Measurements from ENCODE around the gene UNC119.

DNA sequence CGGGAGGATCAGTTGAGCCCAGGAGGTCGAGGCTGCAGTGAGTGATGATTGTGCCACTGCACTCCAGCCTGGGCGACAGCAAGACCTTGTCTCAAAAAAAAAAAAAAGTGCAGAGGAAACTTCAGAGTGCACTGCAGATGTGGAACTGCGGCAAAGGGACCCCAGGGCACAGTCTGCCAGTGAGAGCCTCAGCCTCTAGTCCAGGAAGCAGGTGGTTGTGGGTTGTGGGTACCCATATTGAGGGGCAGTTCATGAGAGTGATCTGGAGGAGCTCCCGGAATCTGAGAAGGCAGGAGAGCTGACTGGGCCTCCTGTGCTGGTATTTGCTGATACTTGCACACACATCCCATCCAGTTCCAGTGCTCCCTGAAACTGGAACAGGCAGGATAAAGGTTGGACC, 33.2 kb downstream of the UNC119 start:
- no peak for TF ChIP-seq MYC (IDR thresholded peaks at IDR 0.05; ENCODE audit: borderline replicate concordance, low read length)
- no peak for TF ChIP-seq CTCF (IDR thresholded peaks at IDR 0.05)
- no peak for TF ChIP-seq POLR2A (IDR thresholded peaks at IDR 0.05; ENCODE audit: low read length)
- TF ChIP-seq, protein P1, sequence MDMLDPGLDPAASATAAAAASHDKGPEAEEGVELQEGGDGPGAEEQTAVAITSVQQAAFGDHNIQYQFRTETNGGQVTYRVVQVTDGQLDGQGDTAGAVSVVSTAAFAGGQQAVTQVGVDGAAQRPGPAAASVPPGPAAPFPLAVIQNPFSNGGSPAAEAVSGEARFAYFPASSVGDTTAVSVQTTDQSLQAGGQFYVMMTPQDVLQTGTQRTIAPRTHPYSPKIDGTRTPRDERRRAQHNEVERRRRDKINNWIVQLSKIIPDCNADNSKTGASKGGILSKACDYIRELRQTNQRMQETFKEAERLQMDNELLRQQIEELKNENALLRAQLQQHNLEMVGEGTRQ (IDR thresholded peaks at IDR 0.05): no peak
- TF ChIP-seq ZFP36 (IDR thresholded peaks at IDR 0.05; ENCODE audit: borderline replicate concordance, partially characterized antibody): no peak
- no peak for TF ChIP-seq BHLHE40 (IDR thresholded peaks at IDR 0.05; ENCODE audit: low read depth, low read length)
- no peak for TF ChIP-seq CBX2 (IDR thresholded peaks at IDR 0.05; ENCODE audit: borderline replicate concordance, low read depth)
- no peak for TF ChIP-seq SREBF2 (IDR thresholded peaks at IDR 0.05)
- no peak for TF ChIP-seq EP300 (IDR thresholded peaks at IDR 0.05)
- no peak for TF ChIP-seq NFE2L2 (conservative IDR thresholded peaks at IDR 0.05; ENCODE audit: low read length)
- TF ChIP-seq BCL3 (IDR thresholded peaks at IDR 0.05): no peak
